ENCODE measurements around the gene H1-8. TPM values are rescaled to one million over a fixed set of nuclear protein-coding genes. Genes with fewer than 3 reads are reported as not detected.

H1-8 gene
- total and polyA plus RNA-seq, 3 experiments from 2014 or later = not detected

- POLR2A ChIA-PET = interaction anchor here (1.2 kb wide), 1 partner anchor 12 kb away, joined by 3 read pairs; no protein-coding TSS in a partner anchor
- CTCF ChIA-PET = no interaction called here
- Histone ChIP-seq H3K4me3 (ENCODE audit: low read length) (no peak overlapping the region), H3K27ac (ENCODE audit: low read depth, low read length) (no peak overlapping the region), H3K27me3 (ENCODE audit: insufficient read depth, low read length, poor library complexity, severe bottlenecking) (no peaks in the 10 kb centered on the region), H3K9me3 (ENCODE audit: low read length) (no peaks in the 10 kb centered on the region), H3K36me3 (ENCODE audit: insufficient read depth, low read length) (no peaks in the 10 kb centered on the region), H3K4me1 (ENCODE audit: insufficient read depth, low read length) (peaks cover 30% of the 10 kb centered on the region)
- Mint-ChIP-seq H3K4me3 (no peak overlapping the region), H3K36me3 (peaks cover 2 to 25% (median 4%) of the 10 kb centered on the region in 3 donors), H3K4me1 (peaks cover 34 to 38% (median 36%) of the 10 kb centered on the region in 3 donors), H3K9me3 (no peaks in the 10 kb centered on the region), H3K27me3 (no peaks in the 10 kb centered on the region), H3K27ac (peak overlapping the region in 6 of 8 donors; percentile 77 to 94 (median 84))
- DNase-seq = no peak
These were observed 38.6 kb downstream of the H1-8 start for GRCh38 chr3:129581623-129582022.

GRCh38 chr3:129582799-129583198 lies 39.8 kb downstream of the H1-8 start:
- peaks cover 2 to 29% (median 4%) of the 10 kb centered on the region in 3 donors for H3K36me3 Mint-ChIP-seq
- no peaks in the 10 kb centered on the region for H3K36me3 ChIP-seq (ENCODE audit: insufficient read depth, low read length)
- no peaks in the 10 kb centered on the region for H3K27me3 Mint-ChIP-seq
- peaks cover 20% of the 10 kb centered on the region for H3K4me1 ChIP-seq (ENCODE audit: insufficient read depth, low read length)
- no peak for DNase-seq
- H3K4me1 Mint-ChIP-seq = peaks cover 26 to 30% (median 29%) of the 10 kb centered on the region in 3 donors
- H3K9me3 Mint-ChIP-seq = no peaks in the 10 kb centered on the region
- H3K4me3 Mint-ChIP-seq = no peak overlapping the region
- no peaks in the 10 kb centered on the region for H3K9me3 ChIP-seq (ENCODE audit: low read length)
- CTCF ChIA-PET = interaction anchor here (0.8 to 0.9 kb wide), 2 partner anchors 11 to 90 kb away, joined by 3 to 4 read pairs; no protein-coding TSS in a partner anchor
- peak overlapping the region in 3 of 8 donors; percentile 15 to 65 (median 42) for H3K27ac Mint-ChIP-seq
- H3K27me3 ChIP-seq (ENCODE audit: insufficient read depth, low read length, poor library complexity, severe bottlenecking) = no peaks in the 10 kb centered on the region
- POLR2A ChIA-PET = no interaction called here
- no peak overlapping the region for H3K4me3 ChIP-seq (ENCODE audit: low read length)
- H3K27ac ChIP-seq (ENCODE audit: low read depth, low read length) = no peak overlapping the region

- peaks cover 22 to 26% (median 25%) of the 10 kb centered on the region in 3 donors for H3K4me1 Mint-ChIP-seq
- H3K4me3 Mint-ChIP-seq = no peak overlapping the region
- no peak overlapping the region for H3K4me3 ChIP-seq (ENCODE audit: low read length)
- H3K4me1 ChIP-seq (ENCODE audit: insufficient read depth, low read length) = peaks cover 15% of the 10 kb centered on the region
- H3K27ac ChIP-seq (ENCODE audit: low read depth, low read length) = no peak overlapping the region
- H3K36me3 ChIP-seq (ENCODE audit: insufficient read depth, low read length) = no peaks in the 10 kb centered on the region
- ChIA-PET CTCF (interaction anchor here (0.9 kb wide), 1 partner anchor 10 kb away, joined by 4 read pairs; no protein-coding TSS in a partner anchor), POLR2A (no interaction called here)
- DNase-seq = no peak
- H3K27me3 ChIP-seq (ENCODE audit: insufficient read depth, low read length, poor library complexity, severe bottlenecking) = no peaks in the 10 kb centered on the region
- peaks cover 2 to 29% (median 4%) of the 10 kb centered on the region in 3 donors for H3K36me3 Mint-ChIP-seq
- H3K9me3 Mint-ChIP-seq = no peaks in the 10 kb centered on the region
- H3K27ac Mint-ChIP-seq = peak overlapping the region in 2 of 8 donors; percentile 34 to 83
- no peaks in the 10 kb centered on the region for H3K9me3 ChIP-seq (ENCODE audit: low read length)
- no peaks in the 10 kb centered on the region for H3K27me3 Mint-ChIP-seq
These were observed 40.3 kb downstream of the H1-8 start for GRCh38 chr3:129583289-129583688.

GRCh38 chr3:129584631-129585030 lies 41.7 kb downstream of the H1-8 start:
- no peak for DNase-seq
- H3K9me3 ChIP-seq (ENCODE audit: low read length) = no peaks in the 10 kb centered on the region
- Mint-ChIP-seq H3K36me3 (peaks cover 2 to 30% (median 4%) of the 10 kb centered on the region in 3 donors), H3K27me3 (no peaks in the 10 kb centered on the region), H3K27ac (peak overlapping the region in 4 of 8 donors; percentile 29 to 79 (median 64)), H3K9me3 (no peaks in the 10 kb centered on the region), H3K4me3 (no peak overlapping the region), H3K4me1 (peaks cover 11 to 16% (median 12%) of the 10 kb centered on the region in 3 donors)
- ChIA-PET CTCF (no interaction called here), POLR2A (no interaction called here)
- H3K27ac ChIP-seq (ENCODE audit: low read depth, low read length) = no peak overlapping the region
- no peaks in the 10 kb centered on the region for H3K36me3 ChIP-seq (ENCODE audit: insufficient read depth, low read length)
- no peak overlapping the region for H3K4me3 ChIP-seq (ENCODE audit: low read length)
- no peaks in the 10 kb centered on the region for H3K27me3 ChIP-seq (ENCODE audit: insufficient read depth, low read length, poor library complexity, severe bottlenecking)
- H3K4me1 ChIP-seq (ENCODE audit: insufficient read depth, low read length) = peaks cover 1% of the 10 kb centered on the region

GRCh38 chr3:129585949-129586657 lies 43.1 kb downstream of the H1-8 start:
- peak overlapping the region in 2 of 8 donors; percentile 77 to 80 for H3K27ac Mint-ChIP-seq
- ChIA-PET POLR2A (no interaction called here), CTCF (interaction anchor here (1.2 kb wide), 1 partner anchor 10 kb away, joined by 3 read pairs; no protein-coding TSS in a partner anchor)
- no peak for DNase-seq
- H3K4me3 Mint-ChIP-seq = no peak overlapping the region
- H3K4me1 ChIP-seq (ENCODE audit: insufficient read depth, low read length) = no peaks in the 10 kb centered on the region
- no peaks in the 10 kb centered on the region for H3K27me3 Mint-ChIP-seq
- H3K36me3 ChIP-seq (ENCODE audit: insufficient read depth, low read length) = no peaks in the 10 kb centered on the region
- H3K4me3 ChIP-seq (ENCODE audit: low read length) = no peak overlapping the region
- H3K4me1 Mint-ChIP-seq = peaks cover 5 to 21% (median 11%) of the 10 kb centered on the region in 3 donors
- H3K9me3 Mint-ChIP-seq = no peaks in the 10 kb centered on the region
- H3K27me3 ChIP-seq (ENCODE audit: insufficient read depth, low read length, poor library complexity, severe bottlenecking) = no peaks in the 10 kb centered on the region
- H3K36me3 Mint-ChIP-seq = peaks cover 2 to 30% (median 4%) of the 10 kb centered on the region in 3 donors
- no peak overlapping the region for H3K27ac ChIP-seq (ENCODE audit: low read depth, low read length)
- no peaks in the 10 kb centered on the region for H3K9me3 ChIP-seq (ENCODE audit: low read length)

GRCh38 chr3:129586746-129587430 lies 43.9 kb downstream of the H1-8 start:
- Mint-ChIP-seq H3K4me1 (peaks cover 8 to 25% (median 17%) of the 10 kb centered on the region in 3 donors), H3K36me3 (peaks cover 0 to 25% (median 4%) of the 10 kb centered on the region in 3 donors), H3K9me3 (no peaks in the 10 kb centered on the region), H3K27me3 (no peaks in the 10 kb centered on the region), H3K4me3 (no peak overlapping the region), H3K27ac (peak overlapping the region in 2 of 8 donors; percentile 14 to 22)
- no peaks in the 10 kb centered on the region for H3K4me1 ChIP-seq (ENCODE audit: insufficient read depth, low read length)
- H3K9me3 ChIP-seq (ENCODE audit: low read length) = no peaks in the 10 kb centered on the region
- H3K36me3 ChIP-seq (ENCODE audit: insufficient read depth, low read length) = no peaks in the 10 kb centered on the region
- DNase-seq = no peak
- no peaks in the 10 kb centered on the region for H3K27me3 ChIP-seq (ENCODE audit: insufficient read depth, low read length, poor library complexity, severe bottlenecking)
- H3K4me3 ChIP-seq (ENCODE audit: low read length) = no peak overlapping the region
- H3K27ac ChIP-seq (ENCODE audit: low read depth, low read length) = no peak overlapping the region
- ChIA-PET CTCF (interaction anchor here (1.3 kb wide), 1 partner anchor 14 kb away, joined by 3 read pairs; no protein-coding TSS in a partner anchor), POLR2A (no interaction called here)

- no peaks in the 10 kb centered on the region for H3K27me3 Mint-ChIP-seq
- Histone ChIP-seq H3K4me3 (ENCODE audit: low read length) (no peak overlapping the region), H3K9me3 (ENCODE audit: low read length) (no peaks in the 10 kb centered on the region), H3K4me1 (ENCODE audit: insufficient read depth, low read length) (peaks cover under 1% of the 10 kb centered on the region), H3K27ac (ENCODE audit: low read depth, low read length) (no peak overlapping the region), H3K36me3 (ENCODE audit: insufficient read depth, low read length) (no peaks in the 10 kb centered on the region), H3K27me3 (ENCODE audit: insufficient read depth, low read length, poor library complexity, severe bottlenecking) (no peaks in the 10 kb centered on the region)
- H3K9me3 Mint-ChIP-seq = no peaks in the 10 kb centered on the region
- ChIA-PET CTCF (interaction anchor here (1.3 kb wide), 1 partner anchor 13 kb away, joined by 3 read pairs; no protein-coding TSS in a partner anchor), POLR2A (interaction anchor here (1.1 kb wide), 1 partner anchor 11 kb away, joined by 3 read pairs; no protein-coding TSS in a partner anchor)
- peak overlapping the region in 3 of 8 donors; percentile 44 to 91 (median 58) for H3K27ac Mint-ChIP-seq
- no peak for DNase-seq
- H3K36me3 Mint-ChIP-seq = peaks cover 0 to 23% (median 4%) of the 10 kb centered on the region in 3 donors
- H3K4me1 Mint-ChIP-seq = peaks cover 10 to 29% (median 20%) of the 10 kb centered on the region in 3 donors
- no peak overlapping the region for H3K4me3 Mint-ChIP-seq
These were observed 44.7 kb downstream of the H1-8 start for GRCh38 chr3:129587566-129588210.
